ENCODE results near the gene BEAN1. TPM values are rescaled to one million over a fixed set of nuclear protein-coding genes. Genes with fewer than 3 reads are reported as not detected.

The BEAN1 gene, protein sequence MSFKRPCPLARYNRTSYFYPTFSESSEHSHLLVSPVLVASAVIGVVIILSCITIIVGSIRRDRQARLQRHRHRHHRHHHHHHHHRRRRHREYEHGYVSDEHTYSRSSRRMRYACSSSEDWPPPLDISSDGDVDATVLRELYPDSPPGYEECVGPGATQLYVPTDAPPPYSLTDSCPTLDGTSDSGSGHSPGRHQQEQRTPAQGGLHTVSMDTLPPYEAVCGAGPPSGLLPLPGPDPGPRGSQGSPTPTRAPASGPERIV
- total RNA-seq = 1 to 10 TPM in 1 of 6 donors, under 1 TPM in 3, not detected in 2; 0.22 to 1.0 (median 0.35) TPM

DNA sequence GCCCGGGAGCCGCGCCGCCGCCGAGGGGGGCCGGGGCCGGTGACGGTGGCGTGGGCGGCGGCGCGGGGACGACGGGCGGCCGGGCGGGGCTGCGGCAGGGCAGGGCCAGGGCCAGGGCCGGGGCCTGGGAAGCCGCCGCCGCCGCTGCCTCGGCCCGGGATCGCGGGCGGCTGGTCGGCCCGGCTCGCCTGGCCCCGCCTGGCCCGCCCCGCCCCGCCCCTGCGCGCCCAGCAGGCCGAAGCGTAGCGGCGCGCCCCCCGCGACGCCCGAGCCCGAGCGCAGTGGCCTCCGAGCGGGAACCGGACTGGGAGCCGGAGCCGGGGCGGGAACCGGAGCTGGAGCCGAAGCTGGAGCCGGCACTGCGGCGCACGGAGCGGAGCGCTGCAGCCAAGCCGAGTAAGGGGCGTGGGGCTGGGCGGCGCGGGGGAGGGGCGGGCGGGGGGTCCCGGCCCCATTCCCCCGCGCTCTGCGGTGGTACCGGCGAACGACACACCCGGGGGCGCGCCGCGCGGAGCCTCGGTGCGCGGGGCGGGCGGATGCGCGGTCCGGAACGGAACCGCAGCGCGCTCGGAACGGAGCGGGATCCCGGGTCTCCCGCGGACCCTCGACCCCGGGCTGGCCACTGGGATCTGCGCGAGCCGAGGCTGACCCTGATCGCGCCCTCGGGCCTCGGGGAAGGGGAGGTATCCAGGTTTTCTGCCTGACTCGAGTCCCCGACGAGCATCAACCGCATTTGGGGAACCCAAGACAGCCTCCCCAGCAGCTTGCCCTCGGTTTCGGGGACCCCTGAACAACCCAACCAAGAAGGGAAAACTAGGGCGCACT lies at the start of gene BEAN1:
Gene BEAN1 (plus strand): TSS at position 260 of the 825 bp plus-strand sequence. CDS start 10,382 bp downstream, outside the sequence.
- peak within 1 kb of the TSS; percentile 0 to 66 (median 52) for H3K4me3 ChIP-seq

DNA sequence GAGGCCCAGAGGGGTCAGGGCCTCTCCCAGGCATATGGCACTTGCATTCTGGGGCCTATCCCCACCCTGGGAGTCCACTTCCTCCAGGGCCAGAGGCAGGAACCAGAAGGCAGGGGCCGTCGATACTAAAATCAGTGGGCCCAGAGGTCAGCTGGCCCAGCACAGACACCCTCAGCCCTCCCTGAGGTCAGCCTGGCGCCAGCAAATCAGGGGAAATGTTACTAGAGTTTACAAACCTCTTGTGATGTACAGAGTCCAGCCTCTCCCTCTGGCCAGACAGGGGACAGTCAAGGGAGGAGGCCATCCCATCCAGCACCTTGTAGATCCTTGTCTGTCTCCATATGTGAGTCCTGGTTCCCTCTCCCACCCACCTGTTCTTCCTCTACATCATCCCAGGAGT lies 49.8 kb upstream of the BEAN1 start:
- ATAC-seq (ENCODE audit: low FRiP score in 2 of 2) = no peak
- TF ChIP-seq EP300 (IDR thresholded peaks at IDR 0.05) (no peak), POLR2A (IDR thresholded peaks at IDR 0.05) (no peak), POLR2AphosphoS5 (IDR thresholded peaks at IDR 0.05) (no peak)
- TF ChIP-seq, protein P1, sequence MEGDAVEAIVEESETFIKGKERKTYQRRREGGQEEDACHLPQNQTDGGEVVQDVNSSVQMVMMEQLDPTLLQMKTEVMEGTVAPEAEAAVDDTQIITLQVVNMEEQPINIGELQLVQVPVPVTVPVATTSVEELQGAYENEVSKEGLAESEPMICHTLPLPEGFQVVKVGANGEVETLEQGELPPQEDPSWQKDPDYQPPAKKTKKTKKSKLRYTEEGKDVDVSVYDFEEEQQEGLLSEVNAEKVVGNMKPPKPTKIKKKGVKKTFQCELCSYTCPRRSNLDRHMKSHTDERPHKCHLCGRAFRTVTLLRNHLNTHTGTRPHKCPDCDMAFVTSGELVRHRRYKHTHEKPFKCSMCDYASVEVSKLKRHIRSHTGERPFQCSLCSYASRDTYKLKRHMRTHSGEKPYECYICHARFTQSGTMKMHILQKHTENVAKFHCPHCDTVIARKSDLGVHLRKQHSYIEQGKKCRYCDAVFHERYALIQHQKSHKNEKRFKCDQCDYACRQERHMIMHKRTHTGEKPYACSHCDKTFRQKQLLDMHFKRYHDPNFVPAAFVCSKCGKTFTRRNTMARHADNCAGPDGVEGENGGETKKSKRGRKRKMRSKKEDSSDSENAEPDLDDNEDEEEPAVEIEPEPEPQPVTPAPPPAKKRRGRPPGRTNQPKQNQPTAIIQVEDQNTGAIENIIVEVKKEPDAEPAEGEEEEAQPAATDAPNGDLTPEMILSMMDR (IDR thresholded peaks at IDR 0.05) = no peak
- no peak for DNase-seq
- H3K4me3 ChIP-seq = no peak overlapping the region
- WGBS, 2 donors = 58 to 83% methylated on average over 1 to 3 of the region's 3 CpGs
- no peaks in the 10 kb centered on the region for H3K9me3 ChIP-seq
- no peaks in the 10 kb centered on the region for H3K27me3 ChIP-seq
- H3K36me3 ChIP-seq = peaks cover 0 to 13% (median 0%) of the 10 kb centered on the region in 4 donors
- peaks cover 4 to 51% (median 26%) of the 10 kb centered on the region in 4 donors for H3K4me1 ChIP-seq
- H3K27ac ChIP-seq = peak overlapping the region; percentile 35 to 76 (median 64)

More for the DNA sequence above, at the start of gene BEAN1:
- no peaks in the 10 kb centered on the region for H3K9me3 ChIP-seq
- TF ChIP-seq POLR2A (IDR thresholded peaks at IDR 0.05) = no peak
- no peak for TF ChIP-seq EP300 (IDR thresholded peaks at IDR 0.05)
- TF ChIP-seq POLR2AphosphoS5 (IDR thresholded peaks at IDR 0.05) = no peak
- TF ChIP-seq, protein P1 (IDR thresholded peaks at IDR 0.05) = no peak
- peaks cover 16 to 21% (median 19%) of the 10 kb centered on the region in 4 donors for H3K4me1 ChIP-seq
- peak in 1 of 2 donors; percentile 71 for ATAC-seq (ENCODE audit: low FRiP score in 2 of 2)
- no peak within 1 kb of the TSS for H3K27ac ChIP-seq
- WGBS, 2 donors = 7% methylated on average over 3 of the region's 118 CpGs; no CpG with 5 or more reads in 1 of the 2 donors
- peaks cover 0 to 30% (median 15%) of the 10 kb centered on the region in 4 donors for H3K27me3 ChIP-seq
- DNase-seq = peak in 1 of 2 donors; percentile 89
- H3K36me3 ChIP-seq = no peaks in the 10 kb centered on the region

DNA sequence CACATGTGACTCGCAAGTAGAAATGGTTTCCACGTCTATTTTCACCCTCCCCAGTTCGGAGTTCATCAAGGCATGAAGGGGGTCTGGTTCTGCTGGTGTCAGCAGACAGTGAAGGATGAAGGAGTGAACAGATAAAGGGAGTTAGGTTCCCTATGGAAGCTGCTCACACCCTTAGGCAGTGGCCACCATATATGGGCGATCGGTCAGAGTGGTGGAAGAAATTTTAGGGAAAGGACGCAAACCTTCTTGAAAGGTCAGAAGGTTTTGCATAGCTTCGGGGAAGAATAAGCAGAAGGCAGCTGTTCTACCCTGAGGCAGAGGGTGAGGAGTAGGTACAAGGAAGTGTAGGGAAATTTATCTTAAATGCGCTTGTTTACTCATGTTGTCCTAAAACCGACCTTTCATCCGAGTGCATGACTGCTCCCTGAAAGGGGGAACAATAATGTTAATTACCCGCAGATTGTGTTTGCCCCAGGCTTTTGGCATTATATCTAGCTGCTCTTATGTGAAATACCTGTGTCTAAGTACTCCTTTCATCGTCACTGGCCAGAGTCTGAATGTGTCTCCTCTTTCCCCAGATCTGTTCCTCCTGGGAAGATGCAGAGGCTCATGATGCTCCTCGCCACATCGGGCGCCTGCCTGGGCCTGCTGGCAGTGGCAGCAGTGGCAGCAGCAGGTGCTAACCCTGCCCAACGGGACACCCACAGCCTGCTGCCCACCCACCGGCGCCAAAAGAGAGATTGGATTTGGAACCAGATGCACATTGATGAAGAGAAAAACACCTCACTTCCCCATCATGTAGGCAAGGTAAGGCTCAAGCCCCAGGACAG lies 48.1 kb upstream of the BEAN1 start:
- TF ChIP-seq EP300 (IDR thresholded peaks at IDR 0.05) (no peak), POLR2AphosphoS5 (IDR thresholded peaks at IDR 0.05) (no peak), POLR2A (IDR thresholded peaks at IDR 0.05) (no peak)
- TF ChIP-seq, protein P1 (IDR thresholded peaks at IDR 0.05) = no peak
- Histone ChIP-seq H3K4me1 (peaks cover 10 to 46% (median 30%) of the 10 kb centered on the region in 4 donors), H3K27ac (peak overlapping the region in 3 of 4 donors; percentile 6 to 76 (median 65)), H3K4me3 (no peak overlapping the region), H3K27me3 (no peaks in the 10 kb centered on the region), H3K36me3 (peaks cover 0 to 13% (median 0%) of the 10 kb centered on the region in 4 donors), H3K9me3 (no peaks in the 10 kb centered on the region)
- ATAC-seq (ENCODE audit: low FRiP score in 2 of 2) = no peak
- 72 to 73% methylated on average over 14 to 18 of the region's 18 CpGs for WGBS, 2 donors
- peak in 1 of 2 donors; percentile 51 for DNase-seq

DNA sequence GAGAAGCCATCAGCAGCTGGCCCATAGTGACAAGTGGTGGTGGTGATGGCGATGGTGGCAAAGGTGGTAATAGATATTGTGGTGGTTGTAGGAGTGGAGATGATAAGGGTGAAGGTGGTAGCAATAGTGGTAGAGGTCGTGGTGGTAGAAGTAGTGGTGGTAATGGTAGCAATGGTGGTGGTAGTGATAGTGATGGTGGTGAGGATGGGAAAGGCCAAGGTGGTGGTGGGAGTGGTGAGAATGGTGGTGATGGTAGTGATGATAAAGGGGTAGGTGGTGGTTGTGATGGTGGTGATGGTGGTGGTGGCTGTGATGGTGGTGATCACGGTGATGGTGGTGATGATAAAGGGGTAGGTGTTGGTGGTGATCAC lies 47.5 kb upstream of the BEAN1 start:
- Histone ChIP-seq H3K9me3 (no peaks in the 10 kb centered on the region), H3K4me3 (no peak overlapping the region), H3K27me3 (no peaks in the 10 kb centered on the region), H3K27ac (peak overlapping the region in 3 of 4 donors; percentile 6 to 76 (median 65)), H3K4me1 (peaks cover 10 to 46% (median 26%) of the 10 kb centered on the region in 4 donors), H3K36me3 (peaks cover 0 to 13% (median 0%) of the 10 kb centered on the region in 4 donors)
- DNase-seq = no peak
- TF ChIP-seq POLR2AphosphoS5 (IDR thresholded peaks at IDR 0.05) (no peak), POLR2A (IDR thresholded peaks at IDR 0.05) (no peak), EP300 (IDR thresholded peaks at IDR 0.05) (no peak)
- TF ChIP-seq, protein P1 (IDR thresholded peaks at IDR 0.05) = no peak
- no peak for ATAC-seq (ENCODE audit: low FRiP score in 2 of 2)
- WGBS, 2 donors = 89 to 92% methylated on average over 3 of the region's 3 CpGs
